Transverse colon (tissue), 4 donors: ENCODE data around the gene TTC28. TPM values are rescaled to one million over a fixed set of nuclear protein-coding genes. Genes with fewer than 3 reads are reported as not detected.

Experiments used
- DNase-seq: peaks from one replicate; pipeline ENCODE4 v3.0.0-alpha.2; 2019
- H3K27ac ChIP-seq, 4 donors: fragments of 200-600 bp; sonication (generic); 2 replicates each; pipeline ENCODE4 v1.5.1; 2016 to 2018; ENCODE audit warnings: inconsistent platforms in 4 of 4
- H3K27me3 ChIP-seq: fragments of 200-600 bp; sonication (generic); 2 replicates; pipeline ENCODE4 v1.5.1; 2017; ENCODE audit warnings: inconsistent platforms
- H3K36me3 ChIP-seq, 4 donors: fragments of 200-600 bp; sonication (generic); 2 replicates each; pipeline ENCODE4 v1.5.1; 2017 to 2019; ENCODE audit warnings: inconsistent platforms in 4 of 4
- H3K4me1 ChIP-seq, 4 donors: fragments of 200-600 bp; sonication (generic); 2 replicates each; pipeline ENCODE4 v1.5.1; 2017 to 2020; ENCODE audit warnings: inconsistent platforms in 4 of 4
- H3K4me3 ChIP-seq, 4 donors: fragments of 200-600 bp; sonication (generic); 1 replicate in 1 of 4; 2 replicates in 3 of 4; pipeline versions ENCODE4 v1.5.1 to v1.6.1; 2017 to 2019; ENCODE audit warnings: inconsistent platforms in 4 of 4
- H3K9me3 ChIP-seq, 2 donors: fragments of 200-600 bp; sonication (generic); 2 replicates each; pipeline ENCODE4 v1.5.1; 2017 to 2019; ENCODE audit warnings: inconsistent platforms in 2 of 2
- CTCF ChIP-seq, 5 experiments: fragments of 200-600 bp in 3 of 5; fragments of 450-650 bp in 2 of 5; sonication (generic) in 3 of 5; IDR thresholded peaks; 1 replicate in 2 of 5; 2 replicates in 3 of 5; pipeline ENCODE4 v1.5.1; 2016 to 2017; ENCODE audit warnings: antibody characterized with exemption in 5 of 5, inconsistent platforms in 3 of 5, mild to moderate bottlenecking in 2 of 5, moderate library complexity in 1 of 5
- EP300 ChIP-seq: sonication (generic); formaldehyde crosslinking; IDR thresholded peaks from one replicate; pipeline ENCODE4 v1.6.1; 2017; ENCODE audit warnings: antibody characterized with exemption, low read depth
- POLR2A ChIP-seq: fragments of 450-650 bp; IDR thresholded peaks from one replicate; pipeline ENCODE4 v1.6.1; 2016; ENCODE audit warnings: antibody characterized with exemption, mild to moderate bottlenecking, moderate library complexity
- POLR2AphosphoS5 ChIP-seq, 3 donors: sonication (generic); formaldehyde crosslinking; IDR thresholded peaks; one replicate each; pipeline ENCODE4 v1.6.1; 2016; ENCODE audit warnings: antibody characterized with exemption in 3 of 3
- WGBS, 2 donors: methylation state at CpG; one replicate each; pipeline ENCODE4 v1.1.5; 2018; ENCODE audit warnings: low coverage in 1 of 2; 5-methylcytosine and 5-hydroxymethylcytosine counted together
- in situ Hi-C, 4 donors: fragments of 200-750 bp; cut with MboI; loops; one replicate each; pipeline versions ENCODE4 v1.15.0 to v1.15.1; 2017; ENCODE audit warnings: low sequenced_read_pairs in 3 of 4, low pct_ligation_motif_present in 1 of 4, low pct_unique_long_range_greater_than_20kb in 1 of 4
- intact Hi-C: fragments of 100-400 bp; cut with DNase I; formaldehyde crosslinking; loops from one replicate; pipeline ENCODE4 v1.15.1; 2023; ENCODE audit warnings: low total_unique reads
- small RNA-seq, 4 donors: library from RNA; depleted of rRNA; stranded (forward); fragments of <200 nt; gene quantifications; one replicate each; pipeline ENCODE3, GENCODE V24; 2016
- total RNA-seq, 4 donors: library from RNA; depleted of rRNA; stranded (reverse); fragments of >200 nt; gene quantifications; one replicate each; pipeline ENCODE4 v1.1.0, GENCODE V29; 2016

Gene TTC28
- total RNA-seq, 4 donors from 2014 or later = 7.6 to 84.2 (median 12.4) TPM

GRCh38 chr22:27935897-27936296, 743.7 kb downstream of the TTC28 start:
- DNase-seq = no peak
- in situ Hi-C loops = no loop called here
- intact Hi-C loops = no loop called here
- Histone ChIP-seq H3K36me3 (no peaks in the 10 kb centered on the region), H3K4me1 (no peaks in the 10 kb centered on the region), H3K27ac (no peak overlapping the region), H3K4me3 (no peak overlapping the region), H3K27me3 (no peaks in the 10 kb centered on the region), H3K9me3 (no peaks in the 10 kb centered on the region)
- WGBS, 2 donors = 20 to 43% methylated on average over 1 of the region's 1 CpG
- TF ChIP-seq POLR2A (no peak), CTCF (IDR thresholded peaks at IDR 0.05) (no peak), EP300 (no peak), POLR2AphosphoS5 (IDR thresholded peaks at IDR 0.05) (no peak)

GRCh38 chr22:27934069-27934468, 745.6 kb downstream of the TTC28 start:
- TF ChIP-seq CTCF (IDR thresholded peaks at IDR 0.05) (no peak), POLR2A (no peak), POLR2AphosphoS5 (IDR thresholded peaks at IDR 0.05) (no peak), EP300 (no peak)
- WGBS, 2 donors = 85 to 92% methylated on average over 2 to 5 of the region's 5 CpGs
- Histone ChIP-seq H3K27me3 (no peaks in the 10 kb centered on the region), H3K4me3 (no peak overlapping the region), H3K4me1 (no peaks in the 10 kb centered on the region), H3K9me3 (no peaks in the 10 kb centered on the region), H3K27ac (no peak overlapping the region), H3K36me3 (no peaks in the 10 kb centered on the region)
- intact Hi-C loops (no loop called here), in situ Hi-C loops (no loop called here)
- no peak for DNase-seq

- Histone ChIP-seq H3K27me3 (no peaks in the 10 kb centered on the region), H3K4me3 (no peak overlapping the region), H3K9me3 (no peaks in the 10 kb centered on the region), H3K4me1 (no peaks in the 10 kb centered on the region), H3K27ac (no peak overlapping the region), H3K36me3 (no peaks in the 10 kb centered on the region)
- in situ Hi-C loops = no loop called here
- WGBS, 2 donors = 81 to 83% methylated on average over 7 to 9 of the region's 9 CpGs
- intact Hi-C loops = no loop called here
- TF ChIP-seq EP300 (no peak), POLR2AphosphoS5 (IDR thresholded peaks at IDR 0.05) (no peak), POLR2A (no peak), CTCF (IDR thresholded peaks at IDR 0.05) (no peak)
- no peak for DNase-seq
Observed at GRCh38 chr22:27933186-27933983, 746.3 kb downstream of the TTC28 start.

GRCh38 chr22:27930331-27931060, 749.1 kb downstream of the TTC28 start:
- DNase-seq = no peak
- intact Hi-C loops (no loop called here), in situ Hi-C loops (no loop called here)
- Histone ChIP-seq H3K9me3 (no peaks in the 10 kb centered on the region), H3K4me3 (no peak overlapping the region), H3K27ac (no peak overlapping the region), H3K4me1 (no peaks in the 10 kb centered on the region), H3K27me3 (no peaks in the 10 kb centered on the region), H3K36me3 (no peaks in the 10 kb centered on the region)
- TF ChIP-seq CTCF (IDR thresholded peaks at IDR 0.05) (no peak), POLR2AphosphoS5 (IDR thresholded peaks at IDR 0.05) (no peak), EP300 (no peak), POLR2A (no peak)
- WGBS, 2 donors = 75 to 88% methylated on average over 2 to 3 of the region's 3 CpGs

Small RNAs within 50 kb of the gene (small RNA-seq; reads per million reads assigned to genes)
- 0 reads per million in 4 donors for gene MIR5739
- gene RF00019 = 0 reads per million in 4 donors
- 0 to 0.18 (median 0.07) reads per million in 4 donors for gene RF00150
- gene RF02200 = 0 reads per million in 4 donors
- 0 reads per million in 4 donors for gene RN7SL162P

Other genes starting within 250 kb of the TTC28 start
- gene CHEK2, start 62.0 kb upstream of the TTC28 start, total RNA-seq = 10 to 100 TPM in 2 of 4 donors, 1 to 10 TPM in 1, not detected in 1; 6.6 to 12.1 (median 10.8) TPM
- 10 to 100 TPM in 3 of 4 donors, 1 to 10 TPM in 1; 2.6 to 25.3 (median 20.5) TPM for gene HSCB, start 62.2 kb upstream of the TTC28 start, total RNA-seq
- 10 to 100 TPM; 16.8 to 25.6 (median 20.6) TPM for gene CCDC117, start 92.9 kb upstream of the TTC28 start, total RNA-seq
- 100 to 1,000 TPM in 3 of 4 donors, 10 to 100 TPM in 1; 68.1 to 263 (median 190) TPM for gene XBP1, start 120.7 kb upstream of the TTC28 start, total RNA-seq
- gene ZNRF3, start 203.7 kb upstream of the TTC28 start, total RNA-seq = 10 to 100 TPM in 1 of 4 donors, 1 to 10 TPM in 3; 4.5 to 10.7 (median 8.3) TPM